ENCODE measurements around the gene ANAPC7.
"Not testable (repeated sequence)": the region's sequence is repeated elsewhere in the genome, so short reads cannot be mapped to it uniquely, and the experiment has no call there.

Gene ANAPC7

GRCh38 chr12:110379197-110379596 is 24.3 kb downstream of the ANAPC7 start:
- Histone ChIP-seq H3K4me2 (ENCODE audit: low read depth, low read length) (no peak overlapping the region), H3K9me2 (replicated peaks; ENCODE audit: insufficient read depth, low read length) (no peaks in the 10 kb centered on the region), H3K4me3 (ENCODE audit: low read length) (no peak overlapping the region), H3F3A (ENCODE audit: insufficient read depth, low read length) (no peaks in the 10 kb centered on the region), H3K79me2 (ENCODE audit: low read length) (no peaks in the 10 kb centered on the region), H3K27ac (ENCODE audit: low read length) (no peak overlapping the region), H3K9ac (ENCODE audit: low read length) (no peak overlapping the region), H3K4me1 (ENCODE audit: low read length) (no peaks in the 10 kb centered on the region), H3K9me3 (replicated peaks; ENCODE audit: insufficient read depth, low read length) (no peaks in the 10 kb centered on the region), H3K27me3 (replicated peaks; ENCODE audit: insufficient read depth, low read length) (no peaks in the 10 kb centered on the region), H4K20me1 (ENCODE audit: insufficient read depth, low read length) (no peaks in the 10 kb centered on the region), H2AFZ (ENCODE audit: low read length) (no peak overlapping the region), H3K36me3 (replicated peaks; ENCODE audit: insufficient read depth, low read length) (no peaks in the 10 kb centered on the region)
- DNase-seq = no peak
- no peak for TF ChIP-seq CTCF (IDR thresholded peaks at IDR 0.05; ENCODE audit: low read length)
- no peak for TF ChIP-seq EZH2 (optimal IDR thresholded peaks at IDR 0.05; ENCODE audit: low read depth, low read length)
- TF ChIP-seq EZH2phosphoT487 (IDR thresholded peaks at IDR 0.05; ENCODE audit: low read length) = no peak

GRCh38 chr12:110378131-110378790 is 25.2 kb downstream of the ANAPC7 start:
- not testable (repeated sequence) for H3K27me3 ChIP-seq (replicated peaks; ENCODE audit: insufficient read depth, low read length); H3K4me3 ChIP-seq (ENCODE audit: low read length); H3K36me3 ChIP-seq (replicated peaks; ENCODE audit: insufficient read depth, low read length); H3K9me3 ChIP-seq (replicated peaks; ENCODE audit: insufficient read depth, low read length); DNase-seq; H3K4me2 ChIP-seq (ENCODE audit: low read depth, low read length); H4K20me1 ChIP-seq (ENCODE audit: insufficient read depth, low read length); H3K9me2 ChIP-seq (replicated peaks; ENCODE audit: insufficient read depth, low read length); H3K9ac ChIP-seq (ENCODE audit: low read length); H3K79me2 ChIP-seq (ENCODE audit: low read length); H3F3A ChIP-seq (ENCODE audit: insufficient read depth, low read length); H3K4me1 ChIP-seq (ENCODE audit: low read length); H2AFZ ChIP-seq (ENCODE audit: low read length); H3K27ac ChIP-seq (ENCODE audit: low read length)

- H3K9ac ChIP-seq (ENCODE audit: low read length) = no peak overlapping the region
- H3F3A ChIP-seq (ENCODE audit: insufficient read depth, low read length) = no peaks in the 10 kb centered on the region
- H4K20me1 ChIP-seq (ENCODE audit: insufficient read depth, low read length) = no peaks in the 10 kb centered on the region
- H3K79me2 ChIP-seq (ENCODE audit: low read length) = no peaks in the 10 kb centered on the region
- no peak overlapping the region for H3K4me3 ChIP-seq (ENCODE audit: low read length)
- H3K9me2 ChIP-seq (replicated peaks; ENCODE audit: insufficient read depth, low read length) = no peaks in the 10 kb centered on the region
- H3K36me3 ChIP-seq (replicated peaks; ENCODE audit: insufficient read depth, low read length) = no peaks in the 10 kb centered on the region
- no peaks in the 10 kb centered on the region for H3K27me3 ChIP-seq (replicated peaks; ENCODE audit: insufficient read depth, low read length)
- no peaks in the 10 kb centered on the region for H3K4me1 ChIP-seq (ENCODE audit: low read length)
- no peak overlapping the region for H3K4me2 ChIP-seq (ENCODE audit: low read depth, low read length)
- H2AFZ ChIP-seq (ENCODE audit: low read length) = no peak overlapping the region
- DNase-seq = no peak
- no peaks in the 10 kb centered on the region for H3K9me3 ChIP-seq (replicated peaks; ENCODE audit: insufficient read depth, low read length)
- no peak for TF ChIP-seq CTCF (IDR thresholded peaks at IDR 0.05; ENCODE audit: low read length)
- TF ChIP-seq EZH2phosphoT487 (IDR thresholded peaks at IDR 0.05; ENCODE audit: low read length) = no peak
- no peak for TF ChIP-seq EZH2 (optimal IDR thresholded peaks at IDR 0.05; ENCODE audit: low read depth, low read length)
- H3K27ac ChIP-seq (ENCODE audit: low read length) = no peak overlapping the region
Observed at GRCh38 chr12:110373962-110374611, 29.4 kb downstream of the ANAPC7 start.

- H3F3A ChIP-seq (ENCODE audit: insufficient read depth, low read length) = no peaks in the 10 kb centered on the region
- no peak overlapping the region for H3K27ac ChIP-seq (ENCODE audit: low read length)
- no peak overlapping the region for H3K4me2 ChIP-seq (ENCODE audit: low read depth, low read length)
- H3K4me1 ChIP-seq (ENCODE audit: low read length) = no peaks in the 10 kb centered on the region
- H3K9me3 ChIP-seq (replicated peaks; ENCODE audit: insufficient read depth, low read length) = no peaks in the 10 kb centered on the region
- H4K20me1 ChIP-seq (ENCODE audit: insufficient read depth, low read length) = no peaks in the 10 kb centered on the region
- no peak overlapping the region for H3K4me3 ChIP-seq (ENCODE audit: low read length)
- TF ChIP-seq CTCF (IDR thresholded peaks at IDR 0.05; ENCODE audit: low read length) = no peak
- no peak for TF ChIP-seq EZH2phosphoT487 (IDR thresholded peaks at IDR 0.05; ENCODE audit: low read length)
- no peaks in the 10 kb centered on the region for H3K79me2 ChIP-seq (ENCODE audit: low read length)
- H3K9me2 ChIP-seq (replicated peaks; ENCODE audit: insufficient read depth, low read length) = no peaks in the 10 kb centered on the region
- no peak overlapping the region for H2AFZ ChIP-seq (ENCODE audit: low read length)
- no peak overlapping the region for H3K9ac ChIP-seq (ENCODE audit: low read length)
- H3K27me3 ChIP-seq (replicated peaks; ENCODE audit: insufficient read depth, low read length) = no peaks in the 10 kb centered on the region
- no peaks in the 10 kb centered on the region for H3K36me3 ChIP-seq (replicated peaks; ENCODE audit: insufficient read depth, low read length)
- DNase-seq = no peak
Observed at GRCh38 chr12:110373425-110373824, 30.1 kb downstream of the ANAPC7 start.
